WTC11 (cell line): Measurements from ENCODE around the gene USF2. TPM values are rescaled to one million over a fixed set of nuclear protein-coding genes. Genes with fewer than 3 reads are reported as not detected.

Source experiments
- ATAC-seq: fragments of 200-7000 bp; cut with Tn5 transposase; 2 replicates; pipeline ENCODE4 v1.10.0; 2021; ENCODE audit warnings: mild to moderate bottlenecking, moderate library complexity
- CTCF ChIA-PET: fragments of 300-600 bp; sonication (Branson Sonifier 250); formaldehyde crosslinking; loops from one replicate; lab custom pipeline; 2021; ENCODE audit warnings: antibody characterized with exemption; lab: Charles Lee
- POLR2A ChIA-PET: fragments of 350-600 bp; sonication (Branson Sonifier 250); formaldehyde crosslinking; loops from one replicate; lab custom pipeline; 2021; ENCODE audit warnings: antibody characterized with exemption; lab: Charles Lee
- DNase-seq: peaks from one replicate; pipeline ENCODE4 v3.0.0; 2021; ENCODE audit warnings: low spot score
- H3K27ac Mint-ChIP-seq: 2 replicates; pipeline ENCODE4 v1.8.0; 2021; ENCODE audit warnings: mixed read lengths
- H3K27me3 Mint-ChIP-seq: 2 replicates; pipeline ENCODE4 v1.8.0; 2021; ENCODE audit warnings: low read depth, mild to moderate bottlenecking, moderate library complexity, mixed read lengths
- H3K36me3 Mint-ChIP-seq: 2 replicates; pipeline ENCODE4 v1.8.0; 2021; ENCODE audit warnings: mixed read lengths
- H3K4me1 Mint-ChIP-seq: 2 replicates; pipeline ENCODE4 v1.8.0; 2022; ENCODE audit warnings: mixed read lengths
- H3K4me3 Mint-ChIP-seq: 2 replicates; pipeline ENCODE4 v1.8.0; 2021; ENCODE audit warnings: mild to moderate bottlenecking, moderate library complexity, mixed read lengths
- H3K9me3 Mint-ChIP-seq: 2 replicates; pipeline ENCODE4 v1.8.0; 2021; ENCODE audit warnings: mixed read lengths
- CREM ChIP-seq: sonication (generic); formaldehyde crosslinking; IDR thresholded peaks from 2 replicates; pipeline ENCODE4 v1.8.1; 2022; ENCODE audit warnings: mild to moderate bottlenecking, missing genetic modification reagents, moderate library complexity
- ELF4 ChIP-seq: sonication (generic); formaldehyde crosslinking; IDR thresholded peaks from 2 replicates; pipeline ENCODE4 v1.8.1; 2022; ENCODE audit warnings: low read depth, mild to moderate bottlenecking, moderate library complexity, missing genetic modification reagents
- GRHL2 ChIP-seq: fragments of 250-450 bp; sonication (Bioruptor Pico); IDR thresholded peaks from 2 replicates; pipeline ENCODE4 v1.8.0; 2022; ENCODE audit warnings: mild to moderate bottlenecking, moderate library complexity; ENCODE audit not compliant: insufficient replicate concordance, severe bottlenecking
- JUN ChIP-seq: sonication (generic); formaldehyde crosslinking; IDR thresholded peaks from 2 replicates; pipeline ENCODE4 v1.8.0; 2023; ENCODE audit warnings: mild to moderate bottlenecking, missing genetic modification reagents
- MAX ChIP-seq: sonication (generic); formaldehyde crosslinking; IDR thresholded peaks from 2 replicates; pipeline ENCODE4 v1.8.0; 2022; ENCODE audit warnings: mild to moderate bottlenecking, missing genetic modification reagents
- NFE2L1 ChIP-seq: sonication (generic); formaldehyde crosslinking; IDR thresholded peaks from 2 replicates; pipeline ENCODE4 v1.8.1; 2023; ENCODE audit warnings: missing genetic modification reagents
- NFYB ChIP-seq: sonication (generic); formaldehyde crosslinking; conservative IDR thresholded peaks from 2 replicates; pipeline ENCODE4 v1.8.0; 2022; ENCODE audit warnings: low read depth, missing genetic modification reagents
- RELA ChIP-seq: sonication (generic); formaldehyde crosslinking; IDR thresholded peaks from 2 replicates; pipeline ENCODE4 v1.8.1; 2022; ENCODE audit warnings: missing genetic modification reagents, mild to moderate bottlenecking, borderline replicate concordance
- SMAD3 ChIP-seq: sonication (generic); formaldehyde crosslinking; IDR thresholded peaks from 2 replicates; pipeline ENCODE4 v1.8.0; 2022; ENCODE audit warnings: missing genetic modification reagents, mild to moderate bottlenecking, borderline replicate concordance
- SMAD4 ChIP-seq: sonication (generic); formaldehyde crosslinking; IDR thresholded peaks from 2 replicates; pipeline ENCODE4 v1.8.0; 2022; ENCODE audit warnings: mild to moderate bottlenecking, missing genetic modification reagents
- SP1 ChIP-seq: sonication (generic); formaldehyde crosslinking; conservative IDR thresholded peaks from 2 replicates; pipeline ENCODE4 v1.8.1; 2022; ENCODE audit warnings: missing genetic modification reagents
- TCF7 ChIP-seq: sonication (generic); formaldehyde crosslinking; IDR thresholded peaks from 2 replicates; pipeline ENCODE4 v1.8.0; 2022; ENCODE audit warnings: mild to moderate bottlenecking, low read depth, missing genetic modification reagents, moderate library complexity
- USF2 ChIP-seq: sonication (generic); formaldehyde crosslinking; IDR thresholded peaks from 2 replicates; pipeline ENCODE4 v1.8.1; 2023; ENCODE audit warnings: mild to moderate bottlenecking, missing genetic modification reagents, moderate library complexity
- ZNF317 ChIP-seq: sonication (generic); formaldehyde crosslinking; IDR thresholded peaks from 2 replicates; pipeline ENCODE4 v1.8.1; 2023; ENCODE audit warnings: low read depth, mild to moderate bottlenecking, moderate library complexity, missing genetic modification reagents, borderline replicate concordance
- total RNA-seq: library from RNA; stranded (reverse); gene quantifications from 3 replicates; pipeline ENCODE4 v1.2.3, GENCODE V29; 2021
- TF ChIP-seq, protein P1 (sequence below): sonication (generic); formaldehyde crosslinking; IDR thresholded peaks from 2 replicates; pipeline ENCODE4 v1.8.0; 2023; ENCODE audit warnings: mild to moderate bottlenecking, missing genetic modification reagents
- TF ChIP-seq, protein P2 (sequence below): sonication (generic); formaldehyde crosslinking; IDR thresholded peaks from 2 replicates; pipeline ENCODE4 v1.8.1; 2022; ENCODE audit warnings: missing genetic modification reagents, borderline replicate concordance
- TF ChIP-seq, protein P3 (sequence below): sonication (generic); formaldehyde crosslinking; IDR thresholded peaks from 2 replicates; pipeline ENCODE4 v1.8.0; 2022; ENCODE audit warnings: mild to moderate bottlenecking, missing genetic modification reagents
- TF ChIP-seq, protein P4 (sequence below): fragments of 250-450 bp; sonication (Bioruptor Pico); IDR thresholded peaks from 2 replicates; pipeline ENCODE4 v1.9.0; 2021; ENCODE audit warnings: moderate library complexity, mild to moderate bottlenecking, inconsistent platforms, borderline replicate concordance
- TF ChIP-seq, protein P5 (sequence below): sonication (generic); formaldehyde crosslinking; IDR thresholded peaks from 2 replicates; pipeline ENCODE4 v1.8.0; 2022; ENCODE audit warnings: mild to moderate bottlenecking, missing genetic modification reagents
- TF ChIP-seq, protein P6 (sequence below): fragments of 250-450 bp; sonication (Bioruptor Pico); conservative IDR thresholded peaks from 2 replicates; pipeline ENCODE4 v1.9.0; 2021; ENCODE audit warnings: mild to moderate bottlenecking

The USF2 gene
- total RNA-seq, 1 experiment from 2014 or later: 109 TPM

- TF ChIP-seq, protein P1, sequence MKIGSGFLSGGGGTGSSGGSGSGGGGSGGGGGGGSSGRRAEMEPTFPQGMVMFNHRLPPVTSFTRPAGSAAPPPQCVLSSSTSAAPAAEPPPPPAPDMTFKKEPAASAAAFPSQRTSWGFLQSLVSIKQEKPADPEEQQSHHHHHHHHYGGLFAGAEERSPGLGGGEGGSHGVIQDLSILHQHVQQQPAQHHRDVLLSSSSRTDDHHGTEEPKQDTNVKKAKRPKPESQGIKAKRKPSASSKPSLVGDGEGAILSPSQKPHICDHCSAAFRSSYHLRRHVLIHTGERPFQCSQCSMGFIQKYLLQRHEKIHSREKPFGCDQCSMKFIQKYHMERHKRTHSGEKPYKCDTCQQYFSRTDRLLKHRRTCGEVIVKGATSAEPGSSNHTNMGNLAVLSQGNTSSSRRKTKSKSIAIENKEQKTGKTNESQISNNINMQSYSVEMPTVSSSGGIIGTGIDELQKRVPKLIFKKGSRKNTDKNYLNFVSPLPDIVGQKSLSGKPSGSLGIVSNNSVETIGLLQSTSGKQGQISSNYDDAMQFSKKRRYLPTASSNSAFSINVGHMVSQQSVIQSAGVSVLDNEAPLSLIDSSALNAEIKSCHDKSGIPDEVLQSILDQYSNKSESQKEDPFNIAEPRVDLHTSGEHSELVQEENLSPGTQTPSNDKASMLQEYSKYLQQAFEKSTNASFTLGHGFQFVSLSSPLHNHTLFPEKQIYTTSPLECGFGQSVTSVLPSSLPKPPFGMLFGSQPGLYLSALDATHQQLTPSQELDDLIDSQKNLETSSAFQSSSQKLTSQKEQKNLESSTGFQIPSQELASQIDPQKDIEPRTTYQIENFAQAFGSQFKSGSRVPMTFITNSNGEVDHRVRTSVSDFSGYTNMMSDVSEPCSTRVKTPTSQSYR: no peak
- no peak for TF ChIP-seq SP1 (CRISPR knock-in tag)
- TF ChIP-seq ZNF317: no peak
- TF ChIP-seq, protein P2, sequence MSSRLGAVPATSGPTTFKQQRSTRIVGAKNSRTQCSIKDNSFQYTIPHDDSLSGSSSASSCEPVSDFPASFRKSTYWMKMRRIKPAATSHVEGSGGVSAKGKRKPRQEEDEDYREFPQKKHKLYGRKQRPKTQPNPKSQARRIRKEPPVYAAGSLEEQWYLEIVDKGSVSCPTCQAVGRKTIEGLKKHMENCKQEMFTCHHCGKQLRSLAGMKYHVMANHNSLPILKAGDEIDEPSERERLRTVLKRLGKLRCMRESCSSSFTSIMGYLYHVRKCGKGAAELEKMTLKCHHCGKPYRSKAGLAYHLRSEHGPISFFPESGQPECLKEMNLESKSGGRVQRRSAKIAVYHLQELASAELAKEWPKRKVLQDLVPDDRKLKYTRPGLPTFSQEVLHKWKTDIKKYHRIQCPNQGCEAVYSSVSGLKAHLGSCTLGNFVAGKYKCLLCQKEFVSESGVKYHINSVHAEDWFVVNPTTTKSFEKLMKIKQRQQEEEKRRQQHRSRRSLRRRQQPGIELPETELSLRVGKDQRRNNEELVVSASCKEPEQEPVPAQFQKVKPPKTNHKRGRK: no peak
- TF ChIP-seq SMAD4 (CRISPR knock-in tag): no peak
Observed at GRCh38 chr19:35303357-35303915, 34.7 kb downstream of the USF2 start (continued).

DNA sequence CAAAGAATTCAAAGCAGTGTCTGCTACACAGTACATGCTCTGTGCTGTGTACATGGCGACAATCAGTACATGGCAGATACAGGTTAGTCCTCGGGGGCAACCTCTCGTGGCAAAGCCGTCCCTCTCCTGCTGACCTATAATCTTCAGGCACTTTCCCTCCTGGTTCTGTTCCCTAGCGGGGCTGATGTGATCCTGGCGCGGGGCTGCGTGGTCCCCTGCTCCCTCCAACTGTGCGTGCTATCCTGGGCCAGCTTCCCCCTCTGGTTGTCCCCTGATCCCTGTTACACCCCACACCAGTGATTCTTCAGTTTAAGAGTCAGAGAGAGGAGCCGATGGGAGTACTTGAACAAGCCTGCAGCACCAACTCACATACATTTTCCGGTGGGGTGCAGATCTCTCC, 35.3 kb downstream of the USF2 start:
- Mint-ChIP-seq H3K9me3 (no peaks in the 10 kb centered on the region; the same call in 1 of the 2 replicates), H3K4me1 (no peaks in the 10 kb centered on the region), H3K36me3 (no peaks in the 10 kb centered on the region), H3K27ac (no peak overlapping the region), H3K4me3 (no peak overlapping the region), H3K27me3 (no peaks in the 10 kb centered on the region; the same call in 1 of the 2 replicates)
- ChIA-PET CTCF (interaction anchor here (0.5 to 2.1 kb wide), 2 partner anchors 49 to 73 kb away, joined by 3 to 10 read pairs; no protein-coding TSS in a partner anchor), POLR2A (interaction anchor here (0.6 kb wide), 1 partner anchor 1681 kb away, joined by 3 read pairs; no protein-coding TSS in a partner anchor)
- no peak for ATAC-seq
- no peak for DNase-seq
- TF ChIP-seq MAX (no peak), ELF4 (CRISPR knock-in tag) (no peak), NFE2L1 (CRISPR knock-in tag) (no peak), SMAD3 (CRISPR knock-in tag) (no peak), GRHL2 (CRISPR knock-in tag) (no peak), RELA (no peak), USF2 (CRISPR knock-in tag) (no peak), JUN (no peak), NFYB (CRISPR knock-in tag) (no peak), TCF7 (CRISPR knock-in tag) (no peak), CREM (CRISPR knock-in tag) (no peak)
- TF ChIP-seq, protein P3, sequence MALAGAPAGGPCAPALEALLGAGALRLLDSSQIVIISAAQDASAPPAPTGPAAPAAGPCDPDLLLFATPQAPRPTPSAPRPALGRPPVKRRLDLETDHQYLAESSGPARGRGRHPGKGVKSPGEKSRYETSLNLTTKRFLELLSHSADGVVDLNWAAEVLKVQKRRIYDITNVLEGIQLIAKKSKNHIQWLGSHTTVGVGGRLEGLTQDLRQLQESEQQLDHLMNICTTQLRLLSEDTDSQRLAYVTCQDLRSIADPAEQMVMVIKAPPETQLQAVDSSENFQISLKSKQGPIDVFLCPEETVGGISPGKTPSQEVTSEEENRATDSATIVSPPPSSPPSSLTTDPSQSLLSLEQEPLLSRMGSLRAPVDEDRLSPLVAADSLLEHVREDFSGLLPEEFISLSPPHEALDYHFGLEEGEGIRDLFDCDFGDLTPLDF (CRISPR knock-in tag): no peak
- TF ChIP-seq, protein P4, sequence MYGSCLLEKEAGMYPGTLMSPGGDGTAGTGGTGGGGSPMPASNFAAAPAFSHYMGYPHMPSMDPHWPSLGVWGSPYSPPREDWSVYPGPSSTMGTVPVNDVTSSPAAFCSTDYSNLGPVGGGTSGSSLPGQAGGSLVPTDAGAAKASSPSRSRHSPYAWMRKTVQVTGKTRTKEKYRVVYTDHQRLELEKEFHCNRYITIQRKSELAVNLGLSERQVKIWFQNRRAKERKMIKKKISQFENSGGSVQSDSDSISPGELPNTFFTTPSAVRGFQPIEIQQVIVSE: no peak
- TF ChIP-seq, protein P5, sequence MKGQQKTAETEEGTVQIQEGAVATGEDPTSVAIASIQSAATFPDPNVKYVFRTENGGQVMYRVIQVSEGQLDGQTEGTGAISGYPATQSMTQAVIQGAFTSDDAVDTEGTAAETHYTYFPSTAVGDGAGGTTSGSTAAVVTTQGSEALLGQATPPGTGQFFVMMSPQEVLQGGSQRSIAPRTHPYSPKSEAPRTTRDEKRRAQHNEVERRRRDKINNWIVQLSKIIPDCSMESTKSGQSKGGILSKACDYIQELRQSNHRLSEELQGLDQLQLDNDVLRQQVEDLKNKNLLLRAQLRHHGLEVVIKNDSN (CRISPR knock-in tag): no peak
- TF ChIP-seq, protein P6, sequence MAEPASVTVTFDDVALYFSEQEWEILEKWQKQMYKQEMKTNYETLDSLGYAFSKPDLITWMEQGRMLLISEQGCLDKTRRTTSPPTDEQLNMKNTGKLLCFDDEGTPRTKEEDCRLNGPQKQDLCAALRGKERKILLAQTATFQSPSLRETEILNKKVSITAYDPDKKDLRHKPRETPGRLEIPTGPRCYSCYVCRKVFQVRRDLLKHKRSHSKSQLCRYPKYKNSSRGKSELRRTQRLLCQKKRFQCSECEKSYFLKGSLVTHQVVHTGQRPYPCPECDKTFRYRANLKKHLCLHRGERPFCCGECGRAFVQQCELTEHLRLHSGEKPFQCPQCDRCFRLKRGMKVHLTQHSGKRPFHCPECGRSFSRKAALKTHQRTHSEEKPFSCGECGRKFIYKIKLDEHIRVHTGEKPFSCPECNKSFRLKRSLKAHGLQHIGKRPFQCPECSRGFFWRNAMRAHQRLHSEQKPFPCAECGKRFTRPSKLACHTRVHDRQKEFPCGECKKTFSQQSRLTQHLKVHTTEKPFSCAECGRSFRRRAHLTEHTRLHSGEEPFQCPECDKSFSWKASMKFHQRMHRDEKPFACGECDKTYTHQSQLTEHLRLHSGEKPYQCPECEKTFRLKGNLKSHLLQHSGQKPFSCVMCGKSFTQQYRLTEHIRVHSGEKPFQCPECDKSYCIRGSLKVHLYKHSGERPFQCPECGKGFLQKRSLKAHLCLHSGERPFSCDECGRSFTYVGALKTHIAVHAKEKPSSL (CRISPR knock-in tag): no peak
